Fibroblast of villous mesenchyme (primary cell): ENCODE results near the gene SORBS1. TPM values are rescaled to one million over a fixed set of nuclear protein-coding genes. Genes with fewer than 3 reads are reported as not detected.

ENCODE experiments used
- DNase-seq: peaks from one replicate; pipeline ENCODE4 v3.0.0-alpha.2; 2010; ENCODE audit warnings: low read depth
- H3K4me3 ChIP-seq: 2 replicates; pipeline ENCODE4 v1.5.1; 2011; ENCODE audit warnings: low read depth, mild to moderate bottlenecking, low read length
- total RNA-seq: library from RNA; depleted of rRNA; stranded (reverse); fragments of >200 nt; gene quantifications from 2 replicates; pipeline ENCODE4 v1.2.3, GENCODE V29; 2012
- TF ChIP-seq, protein P1 (sequence below): IDR thresholded peaks from 2 replicates; pipeline ENCODE4 v1.5.1; 2012; ENCODE audit warnings: low read depth, mild to moderate bottlenecking, low read length; ENCODE audit not compliant: insufficient read depth

SORBS1 gene
- total RNA-seq, 1 donor = 8.2 TPM

DNA sequence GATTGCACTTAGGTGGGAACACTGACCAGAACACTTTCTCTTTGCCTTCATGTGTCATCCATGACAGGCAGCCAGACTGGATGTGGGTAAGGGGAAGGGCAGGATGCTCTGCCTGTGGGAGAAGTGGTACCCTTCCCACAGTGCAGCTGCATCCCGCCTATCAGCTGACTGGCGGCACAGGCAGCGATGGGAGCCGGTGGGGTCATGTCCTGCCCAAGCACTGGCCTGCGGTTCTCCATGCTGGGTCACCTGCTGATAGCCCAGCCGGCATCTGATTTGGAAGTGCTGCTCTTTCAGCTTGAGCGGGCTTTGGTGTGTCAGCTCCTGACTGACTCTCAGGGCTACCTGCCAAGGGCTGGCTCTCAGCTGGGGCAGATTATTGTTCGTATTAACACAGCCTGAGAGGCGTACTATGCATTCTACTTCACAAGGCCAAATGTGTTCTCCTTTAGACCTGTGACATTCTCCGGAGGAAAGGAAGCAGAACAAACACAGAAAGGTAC is 165.2 kb downstream of the SORBS1 start:
- TF ChIP-seq, protein P1, sequence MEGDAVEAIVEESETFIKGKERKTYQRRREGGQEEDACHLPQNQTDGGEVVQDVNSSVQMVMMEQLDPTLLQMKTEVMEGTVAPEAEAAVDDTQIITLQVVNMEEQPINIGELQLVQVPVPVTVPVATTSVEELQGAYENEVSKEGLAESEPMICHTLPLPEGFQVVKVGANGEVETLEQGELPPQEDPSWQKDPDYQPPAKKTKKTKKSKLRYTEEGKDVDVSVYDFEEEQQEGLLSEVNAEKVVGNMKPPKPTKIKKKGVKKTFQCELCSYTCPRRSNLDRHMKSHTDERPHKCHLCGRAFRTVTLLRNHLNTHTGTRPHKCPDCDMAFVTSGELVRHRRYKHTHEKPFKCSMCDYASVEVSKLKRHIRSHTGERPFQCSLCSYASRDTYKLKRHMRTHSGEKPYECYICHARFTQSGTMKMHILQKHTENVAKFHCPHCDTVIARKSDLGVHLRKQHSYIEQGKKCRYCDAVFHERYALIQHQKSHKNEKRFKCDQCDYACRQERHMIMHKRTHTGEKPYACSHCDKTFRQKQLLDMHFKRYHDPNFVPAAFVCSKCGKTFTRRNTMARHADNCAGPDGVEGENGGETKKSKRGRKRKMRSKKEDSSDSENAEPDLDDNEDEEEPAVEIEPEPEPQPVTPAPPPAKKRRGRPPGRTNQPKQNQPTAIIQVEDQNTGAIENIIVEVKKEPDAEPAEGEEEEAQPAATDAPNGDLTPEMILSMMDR = no peak
- H3K4me3 ChIP-seq = no peak overlapping the region
- DNase-seq = no peak

DNA sequence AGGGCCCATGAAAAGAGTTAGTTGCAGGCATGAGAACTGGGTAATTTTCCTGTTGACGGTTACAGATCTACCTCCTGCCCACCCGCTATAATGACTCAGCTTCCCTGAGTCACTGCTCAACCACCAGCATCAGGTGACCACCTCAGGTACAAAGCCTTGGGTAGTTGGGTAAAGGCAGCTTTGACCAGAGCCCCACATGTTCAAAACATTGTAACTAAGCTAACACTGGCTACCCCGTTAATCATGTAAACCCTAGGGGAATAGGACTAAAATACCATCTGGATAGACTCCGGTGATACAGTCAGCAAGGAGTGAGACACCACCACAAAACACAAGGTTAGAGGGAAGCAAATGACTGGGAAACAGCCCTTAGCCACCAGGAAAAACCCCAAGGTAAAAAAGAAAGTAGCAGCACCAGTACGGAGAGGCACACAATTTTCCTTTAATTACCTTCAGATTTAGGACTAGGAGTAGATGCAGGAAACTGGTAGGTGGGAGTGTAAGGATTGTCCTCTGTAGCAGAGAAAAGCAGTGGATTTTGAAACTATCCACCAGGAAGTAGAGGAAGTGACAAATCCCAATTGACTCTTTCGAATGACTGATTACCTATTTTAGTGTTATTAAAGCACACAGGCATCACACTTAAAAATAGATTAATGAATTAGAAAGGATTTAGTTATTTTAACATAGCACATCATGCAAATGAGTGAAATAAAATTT is 166.8 kb downstream of the SORBS1 start:
- no peak overlapping the region for H3K4me3 ChIP-seq
- no peak for DNase-seq
- TF ChIP-seq, protein P1 = no peak

DNA sequence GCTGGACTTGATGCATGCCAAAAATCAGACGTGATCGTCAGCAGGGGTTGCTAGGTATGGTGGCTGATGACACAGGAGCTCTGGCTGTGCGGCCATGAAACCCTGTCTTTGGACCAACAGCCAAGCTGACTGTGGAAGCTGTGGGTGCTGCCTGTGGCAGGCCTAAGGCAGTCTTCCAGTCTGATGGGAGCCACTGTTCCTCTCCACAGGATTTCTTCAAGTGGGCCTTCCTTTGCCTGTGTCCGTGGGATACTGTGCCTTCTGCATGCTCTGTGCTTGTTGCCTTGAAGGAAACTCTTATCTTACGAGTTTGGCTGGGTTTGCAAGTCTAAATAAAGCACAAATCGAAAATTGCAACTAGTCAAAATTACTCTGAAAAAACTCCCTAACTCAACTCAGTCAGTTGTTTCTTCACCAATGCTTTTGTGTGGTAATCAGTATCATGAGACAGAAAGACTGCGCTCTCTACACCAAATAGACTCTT is 168.4 kb downstream of the SORBS1 start:
- DNase-seq = no peak
- H3K4me3 ChIP-seq = no peak overlapping the region
- TF ChIP-seq, protein P1 = no peak

DNA sequence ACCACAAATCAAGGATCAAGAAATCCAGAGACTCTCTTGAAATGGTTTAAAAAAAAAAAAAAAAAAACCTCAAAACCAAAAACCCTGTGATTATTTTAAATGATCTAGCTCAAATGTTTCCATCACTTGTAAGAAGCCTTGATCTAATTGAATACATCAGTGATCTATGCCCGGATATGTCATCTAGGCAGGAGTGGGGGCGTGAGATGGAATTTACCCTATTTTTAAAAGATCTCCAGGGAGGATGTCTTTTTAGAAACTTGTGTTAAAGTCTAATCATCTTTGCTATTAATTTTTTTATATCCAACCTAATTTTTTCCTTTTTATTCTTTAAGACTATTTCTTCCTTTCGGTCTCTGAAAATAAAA is 169.0 kb downstream of the SORBS1 start:
- TF ChIP-seq, protein P1 = no peak
- no peak overlapping the region for H3K4me3 ChIP-seq
- no peak for DNase-seq

DNA sequence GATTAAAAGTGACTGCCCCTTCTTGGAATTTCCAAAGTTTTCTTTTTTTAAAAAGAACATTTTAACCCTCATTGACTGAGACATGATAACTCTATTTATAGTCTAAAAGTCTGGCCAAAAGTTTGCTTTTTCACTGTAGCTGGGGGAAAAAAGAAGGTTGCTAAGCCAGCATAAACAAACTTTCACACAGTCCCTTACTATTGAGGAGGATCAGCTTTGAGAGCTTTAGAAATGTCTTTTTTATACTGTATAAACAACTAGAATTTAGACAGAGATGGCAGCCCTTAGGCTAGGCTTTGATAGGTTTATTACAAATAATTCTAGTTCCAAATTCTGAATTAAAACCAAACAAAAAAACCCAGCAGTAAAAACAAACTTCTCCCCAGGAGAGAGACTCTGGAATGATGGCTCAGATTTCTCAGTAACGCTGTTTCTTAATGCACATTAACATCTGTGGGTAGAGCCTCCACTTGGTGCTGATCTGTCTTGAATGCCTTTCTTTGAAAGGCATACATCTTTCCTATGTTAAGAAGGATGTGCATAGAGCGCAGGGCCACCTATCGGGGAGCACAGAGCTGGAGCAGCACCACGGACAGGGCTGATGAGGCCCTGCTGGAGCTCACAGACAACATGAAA is 169.5 kb downstream of the SORBS1 start:
- DNase-seq = peak; percentile 42
- TF ChIP-seq, protein P1 = peak; percentile 33
- H3K4me3 ChIP-seq = no peak overlapping the region

DNA sequence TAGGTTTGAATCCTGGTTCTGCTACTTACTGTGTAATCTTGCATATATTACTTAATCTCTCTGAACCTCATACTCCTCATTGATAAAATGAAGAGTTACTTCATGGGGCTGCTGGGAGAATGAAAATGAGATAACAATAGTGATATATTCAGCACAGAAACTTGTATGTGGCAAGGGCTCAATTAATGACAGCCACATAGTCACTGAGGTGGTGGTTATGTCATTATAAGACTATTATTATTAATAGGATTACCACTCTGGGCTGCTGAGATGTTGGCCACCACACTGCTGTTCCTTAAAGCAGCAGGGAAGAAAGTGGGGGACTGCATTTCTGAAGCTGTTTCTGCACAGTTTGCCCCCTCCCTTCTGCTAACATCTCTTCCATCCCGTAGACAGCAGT is 170.0 kb downstream of the SORBS1 start:
- TF ChIP-seq, protein P1 = no peak
- no peak for DNase-seq
- no peak overlapping the region for H3K4me3 ChIP-seq
